Activated CD8-positive, alpha-beta memory T cell treated with anti-CD3 and anti-CD28 coated beads for 24 hours (primary cell): Measurements from ENCODE around the gene DUSP10.

ENCODE experiments used
- DNase-seq: peaks from one replicate; pipeline ENCODE4 v3.0.0-alpha.2; 2020

The DUSP10 gene

DNA sequence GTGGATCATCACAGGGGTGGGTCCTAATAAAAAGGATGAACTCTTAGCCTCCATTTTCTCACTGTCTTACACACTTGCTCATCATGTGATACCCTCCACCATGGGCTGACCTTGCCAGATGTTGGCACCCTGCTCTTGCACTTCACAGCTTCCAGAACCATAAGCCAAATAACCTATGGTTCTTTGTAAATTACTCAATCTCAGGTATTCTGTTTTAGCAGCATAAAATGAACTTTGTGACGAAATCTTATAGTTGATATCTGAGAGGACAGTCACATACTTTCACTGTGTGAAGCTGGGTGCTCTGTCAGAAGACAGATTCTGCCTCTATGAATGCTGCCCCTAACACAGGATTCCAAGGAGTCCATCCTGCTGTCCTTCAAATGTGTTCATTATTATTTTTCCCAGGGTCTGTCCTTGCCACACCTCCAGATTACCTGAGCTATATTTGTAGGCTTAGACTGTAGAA is 13.8 kb downstream of the DUSP10 start:
- no peak for DNase-seq

DNA sequence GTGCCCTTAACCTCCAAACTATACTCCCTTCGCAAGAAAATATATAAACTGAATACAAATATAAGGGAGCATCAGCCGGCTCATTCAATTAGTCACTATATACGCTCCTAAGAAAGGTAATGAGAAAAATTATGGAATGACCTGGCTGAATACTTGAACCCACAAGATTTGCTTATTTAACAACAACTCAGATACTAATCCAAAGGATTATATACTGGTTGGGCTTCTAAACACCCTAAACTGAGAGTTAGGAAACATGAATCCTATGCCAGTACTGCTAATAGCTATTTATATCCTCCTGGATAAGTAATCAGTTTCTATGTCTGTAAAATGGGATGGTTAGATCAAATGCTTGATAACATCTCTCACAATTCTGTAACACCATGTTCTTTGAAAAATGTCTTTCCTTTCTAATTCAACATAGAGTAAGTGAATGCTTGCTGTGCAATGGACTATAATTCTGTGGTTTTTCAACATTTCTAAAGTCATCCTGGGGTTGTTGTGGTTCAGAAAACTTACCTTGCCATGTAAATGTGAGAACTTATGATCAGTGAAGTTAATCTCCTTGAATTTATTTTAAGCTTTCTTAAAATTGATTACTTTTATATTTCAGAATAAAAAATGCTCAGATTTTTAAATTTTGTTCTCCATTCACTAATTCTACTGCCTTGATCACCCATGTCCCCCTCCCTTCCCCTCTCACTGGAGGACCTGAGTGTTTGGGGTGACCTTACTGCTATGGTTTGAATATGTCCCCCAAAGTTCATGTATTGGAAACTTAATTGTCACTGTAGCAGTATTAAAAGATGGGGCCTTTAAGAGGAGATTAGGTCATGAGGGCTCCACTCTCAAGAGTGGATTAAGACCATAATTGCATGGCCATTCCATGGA is 14.5 kb downstream of the DUSP10 start:
- no peak for DNase-seq

DNA sequence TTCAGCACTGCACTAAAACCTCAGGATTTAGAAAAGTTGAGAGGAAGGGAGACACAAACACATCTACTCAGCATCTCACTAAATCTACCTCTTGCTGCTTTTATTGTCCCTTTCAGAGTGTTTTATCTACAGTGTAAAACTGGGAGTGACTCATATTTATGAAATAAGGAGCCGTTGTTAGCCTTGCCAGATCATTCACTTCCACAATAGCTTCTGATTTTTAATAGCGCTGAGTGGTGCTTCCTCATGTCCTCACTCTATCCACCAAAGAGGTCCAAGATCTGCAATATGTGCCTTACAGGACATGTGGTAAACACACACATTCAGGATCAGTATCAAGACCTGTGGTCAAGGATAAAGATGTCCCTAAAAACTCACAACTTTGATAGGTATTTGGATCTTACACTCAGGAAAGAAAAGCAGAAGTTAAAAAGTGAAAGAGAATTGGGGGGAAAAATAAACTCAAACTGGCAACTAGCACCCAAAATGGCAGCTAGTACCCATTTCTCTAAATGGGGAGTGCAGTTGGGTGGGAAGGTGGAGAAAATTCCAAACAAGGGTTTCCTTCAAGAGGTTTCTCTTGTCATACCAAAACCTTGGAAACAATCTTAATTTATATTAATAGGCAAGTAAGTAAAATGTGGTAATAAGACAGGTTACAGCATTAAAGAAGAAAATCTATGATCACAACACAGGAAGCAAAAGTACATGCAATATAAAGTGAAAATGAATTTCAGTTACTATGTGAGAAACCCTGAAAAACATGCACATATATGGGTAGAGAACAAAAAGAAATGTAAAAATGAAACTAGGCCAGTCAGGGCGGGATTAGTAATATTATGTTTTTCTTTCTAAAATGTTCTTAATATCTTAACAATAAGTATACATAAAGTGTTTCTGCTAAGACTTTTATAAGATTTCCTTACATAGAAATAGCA is 15.9 kb downstream of the DUSP10 start:
- DNase-seq, result no peak

DNA sequence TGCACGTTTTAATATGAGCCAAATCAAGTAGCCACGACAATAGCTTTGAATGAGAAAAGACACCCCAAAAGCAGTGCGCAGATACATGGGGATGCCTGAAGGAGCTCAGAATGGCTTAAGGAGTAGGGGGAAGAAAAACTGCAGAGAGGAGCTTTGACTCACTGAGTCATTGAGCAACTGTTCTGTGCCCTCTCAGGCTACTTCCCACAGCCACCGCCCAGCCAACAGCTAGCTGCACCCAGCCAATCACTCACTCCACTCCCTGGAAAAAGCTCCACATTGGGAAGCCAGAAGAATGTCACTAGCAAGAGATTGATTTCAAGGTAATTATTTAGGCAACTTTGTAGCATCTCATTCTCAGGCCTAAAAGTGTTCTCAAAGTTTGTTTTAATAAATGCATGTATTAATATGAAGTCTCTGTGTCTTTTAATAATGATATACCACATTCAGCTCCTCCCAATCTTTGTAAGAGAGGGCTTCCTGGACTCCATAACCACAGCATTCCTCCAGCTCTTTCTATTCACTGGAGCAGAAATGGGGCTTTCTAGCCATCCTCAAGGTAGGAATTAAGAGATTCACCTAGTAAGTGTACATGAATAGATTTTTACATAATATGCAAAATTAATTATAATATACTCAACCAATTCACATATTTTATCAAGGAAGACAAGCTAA is 16.8 kb downstream of the DUSP10 start:
- no peak for DNase-seq

GRCh38 chr1:221723848-221724236 is 18.0 kb downstream of the DUSP10 start:
- DNase-seq, result no peak

GRCh38 chr1:221723018-221723847 is 18.7 kb downstream of the DUSP10 start:
- DNase-seq, result no peak

GRCh38 chr1:221722254-221723017 is 19.5 kb downstream of the DUSP10 start:
- DNase-seq, result no peak

DNA sequence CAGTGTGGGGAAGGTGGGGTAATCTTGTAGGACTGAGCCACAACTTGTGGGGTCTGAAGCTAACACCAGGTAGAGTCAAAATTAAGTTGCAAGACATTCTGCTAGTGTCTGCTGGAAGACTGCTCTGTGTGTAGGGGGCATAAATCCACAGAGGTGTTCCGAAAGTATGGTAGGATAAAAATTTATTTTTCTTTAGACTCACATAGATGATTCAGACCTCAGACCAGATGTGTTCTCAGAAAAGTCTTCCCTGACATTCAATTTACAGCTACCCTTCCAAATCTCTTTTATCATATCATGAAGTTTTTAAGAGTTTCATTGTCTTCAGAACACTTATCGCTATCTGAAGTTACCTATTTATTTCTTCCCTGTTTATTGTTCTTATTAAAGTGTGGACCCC is 21.3 kb downstream of the DUSP10 start:
- DNase-seq, result no peak

GRCh38 chr1:221719987-221720386 is 21.9 kb downstream of the DUSP10 start:
- no peak for DNase-seq

DNA sequence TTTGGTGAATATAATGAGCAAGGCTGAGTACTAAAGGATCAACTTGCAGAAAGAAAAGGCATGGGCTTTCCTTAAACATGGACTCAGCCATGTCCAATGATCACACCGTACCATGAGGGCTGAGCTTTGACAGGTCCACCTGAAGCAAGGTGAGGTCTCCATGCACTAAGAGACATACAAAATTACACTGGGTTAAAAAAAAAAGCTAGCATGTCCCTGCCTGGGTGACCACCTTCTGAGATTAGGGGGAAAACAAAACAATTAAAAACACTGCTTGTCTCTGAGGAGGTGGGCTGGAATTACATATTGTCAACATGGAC is 22.7 kb downstream of the DUSP10 start:
- no peak for DNase-seq

DNA sequence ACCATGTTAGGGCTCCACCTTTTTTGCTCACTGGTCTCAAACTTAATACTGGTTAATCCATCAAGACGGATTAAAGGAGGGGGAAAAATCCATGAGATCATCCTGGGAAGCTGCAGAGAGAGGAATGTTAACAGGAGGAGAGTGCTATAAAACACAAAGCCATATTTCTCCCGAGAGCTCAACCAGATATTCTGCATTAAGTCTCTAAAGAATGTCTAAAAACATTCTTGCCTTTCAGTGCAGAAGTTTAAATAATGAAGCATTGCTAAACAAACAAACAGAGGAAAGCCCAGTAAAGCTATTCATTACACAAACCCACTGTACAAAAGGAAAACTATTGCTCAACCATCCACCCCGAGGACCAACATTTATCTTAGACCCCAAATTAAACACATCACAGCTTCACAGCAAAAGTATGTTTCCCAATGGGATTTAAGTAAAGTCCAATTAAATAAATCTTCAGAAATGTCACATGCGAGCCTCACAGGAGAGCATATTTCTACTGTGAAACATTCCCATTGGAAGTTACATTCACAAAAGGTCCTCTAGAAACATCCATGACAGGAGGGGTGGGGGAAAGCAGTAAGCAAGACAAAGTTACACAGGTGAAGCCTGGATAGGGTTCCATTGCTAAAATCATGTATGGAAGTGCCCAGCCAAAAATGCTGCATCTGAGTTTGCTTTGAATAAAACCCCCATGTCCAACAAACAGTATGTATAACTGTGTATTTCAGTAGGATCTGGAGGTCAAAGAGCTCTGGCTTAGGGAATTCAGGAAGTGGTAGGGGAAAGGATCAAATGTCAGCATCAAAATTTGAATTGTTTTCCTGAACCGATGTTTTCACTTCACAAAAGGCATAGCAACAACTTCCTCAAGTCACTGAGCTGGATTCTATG is 23.3 kb downstream of the DUSP10 start:
- no peak for DNase-seq

DNA sequence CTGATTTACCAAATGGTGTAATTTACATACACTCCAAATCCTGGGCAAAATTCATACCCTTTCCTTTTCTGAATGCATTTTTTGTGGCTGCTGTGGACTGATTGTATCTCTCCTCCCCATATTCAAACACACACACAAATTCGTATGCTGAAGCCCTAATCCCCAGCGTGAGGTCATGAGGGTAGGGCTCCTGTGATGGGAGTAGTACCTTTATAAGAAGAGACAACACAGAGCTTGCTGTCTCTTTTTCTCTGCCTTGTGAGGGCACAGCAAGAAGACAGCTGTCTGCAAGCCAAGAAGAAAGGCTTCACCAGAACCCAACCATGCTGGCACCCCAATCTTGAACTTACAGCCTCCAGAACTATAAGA is 24.4 kb downstream of the DUSP10 start:
- DNase-seq, result no peak

DNA sequence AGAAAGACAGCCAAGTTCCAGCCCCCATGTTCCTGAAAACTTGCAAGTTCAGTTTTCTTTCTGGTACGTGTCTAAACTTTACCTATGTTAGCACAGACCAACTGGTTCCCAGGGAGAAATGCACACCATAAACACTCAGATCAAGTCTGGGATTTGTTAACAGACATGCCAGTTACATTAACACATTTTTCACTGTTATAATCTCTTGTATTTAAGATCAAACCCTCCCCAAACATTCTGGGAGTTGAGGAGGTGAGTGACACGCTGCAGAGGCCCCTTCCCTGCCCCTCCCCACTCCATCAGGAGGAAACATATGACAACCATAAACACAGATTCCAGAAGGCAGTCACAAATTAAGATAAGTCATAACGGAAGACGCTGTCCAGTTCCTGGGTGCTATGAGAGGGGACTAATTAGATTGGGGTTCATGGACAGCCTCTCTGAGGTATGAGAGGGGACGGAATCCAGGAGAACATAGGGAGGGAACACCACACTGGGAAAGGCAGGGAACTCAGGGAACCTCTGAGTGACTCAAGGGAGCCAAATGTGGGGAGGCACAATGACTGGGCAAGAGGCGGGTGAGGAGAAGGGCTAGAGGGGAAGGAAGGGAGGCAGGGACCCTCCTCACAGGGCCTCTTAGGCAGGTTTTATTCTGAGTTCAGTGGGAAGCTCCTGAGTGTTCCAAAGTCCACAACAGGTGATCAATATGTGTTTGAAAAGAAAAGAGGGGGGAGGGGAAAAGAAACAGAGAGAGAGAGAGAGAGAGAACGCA is 25.0 kb downstream of the DUSP10 start:
- DNase-seq, result no peak

DNA sequence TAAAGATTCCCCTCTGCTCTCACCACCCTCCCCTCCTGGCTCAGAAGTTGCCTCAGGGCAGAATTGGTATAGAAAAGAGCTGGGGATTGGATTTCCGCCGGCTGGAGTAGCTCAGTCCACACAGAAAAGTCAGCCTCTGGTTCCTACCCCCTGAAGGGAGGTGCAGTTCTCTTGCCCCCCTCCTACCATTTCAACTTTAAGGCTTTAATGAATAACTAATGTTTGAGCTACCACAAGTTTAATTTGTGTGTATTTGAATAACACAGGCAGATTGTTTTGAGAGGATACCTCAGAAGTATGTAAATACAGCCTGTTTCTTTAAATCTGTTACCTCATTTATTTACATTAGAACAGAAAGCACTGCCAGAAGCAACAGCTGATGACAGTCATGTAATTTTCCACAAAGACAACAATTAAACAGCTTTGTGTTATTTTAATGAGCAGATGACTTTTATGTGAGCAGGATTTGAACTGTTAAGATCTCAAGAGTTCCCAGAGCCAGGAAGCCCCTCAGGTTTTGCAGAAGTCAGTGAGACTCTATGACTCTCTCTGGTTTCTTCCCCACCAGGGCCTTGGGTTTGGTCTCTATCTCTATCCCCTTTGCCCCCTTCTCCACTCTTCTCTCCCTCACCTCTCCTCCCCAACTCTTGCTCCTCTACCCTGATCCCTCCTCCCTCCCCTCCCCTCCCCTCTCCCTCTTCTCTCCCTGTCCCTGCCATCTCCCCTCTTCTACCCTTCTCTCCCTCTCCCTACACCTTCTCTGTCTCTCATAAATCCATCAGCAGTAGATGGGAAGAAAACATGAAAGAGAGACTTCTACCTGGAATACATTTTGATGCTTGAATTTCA is 26.3 kb downstream of the DUSP10 start:
- no peak for DNase-seq

GRCh38 chr1:221714227-221715152 is 27.4 kb downstream of the DUSP10 start:
- no peak for DNase-seq

DNA sequence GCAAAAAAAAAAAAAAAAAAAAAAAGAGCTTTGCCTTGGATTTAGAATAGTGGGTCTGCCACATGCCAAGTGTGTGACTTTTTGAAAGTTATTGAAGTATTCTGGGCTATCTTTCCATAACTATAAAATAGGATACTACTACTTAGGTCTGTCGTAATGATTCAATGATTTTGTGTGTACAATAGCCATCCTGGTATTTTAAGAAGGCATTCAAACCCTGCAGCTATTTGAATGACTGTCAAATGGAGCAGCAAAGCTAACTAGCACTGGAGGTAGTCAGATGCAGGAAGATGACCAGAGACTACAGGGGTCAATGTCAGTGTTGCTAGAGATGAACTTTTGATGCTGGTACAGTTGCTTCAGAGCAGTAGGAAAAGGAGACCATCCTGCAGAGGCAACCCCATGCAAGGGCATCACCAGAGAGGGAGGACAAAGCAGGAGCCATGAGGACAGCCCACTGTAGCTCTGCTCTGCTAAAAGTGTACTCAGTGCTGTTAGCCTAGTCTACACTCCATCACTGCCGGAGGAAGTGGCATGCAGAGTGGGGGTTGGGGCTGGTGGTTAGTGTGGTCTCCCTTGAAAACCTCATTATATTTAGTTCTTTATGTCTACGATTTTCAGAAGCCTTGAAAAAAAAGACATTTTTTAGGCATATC is 29.0 kb downstream of the DUSP10 start:
- DNase-seq, result peak; percentile 81

- DNase-seq, result no peak
These were observed 29.6 kb downstream of the DUSP10 start for GRCh38 chr1:221712198-221712684.
